HEK293T (cell line): ENCODE data around the gene CDC34.

ENCODE experiments used
- CTCF ChIA-PET: fragments of 350-600 bp; formaldehyde crosslinking; extraction: SDS; loops from one replicate; lab custom pipeline; 2021; ENCODE audit warnings: antibody characterized with exemption, inconsistent platforms; lab: Yijun Ruan, JAX
- POLR2A ChIA-PET: fragments of 350-600 bp; formaldehyde crosslinking; extraction: SDS; loops from one replicate; lab custom pipeline; 2020; ENCODE audit warnings: antibody characterized with exemption, inconsistent platforms; lab: Yijun Ruan, JAX
- DNase-seq: peaks from one replicate; pipeline ENCODE4 v3.0.0; 2012; ENCODE audit warnings: mixed read lengths; ENCODE audit errors: extremely low spot score
- ARNT ChIP-seq: fragments of 450-650 bp; IDR thresholded peaks from 2 replicates; pipeline ENCODE4 v1.6.1; 2017; ENCODE audit warnings: mild to moderate bottlenecking
- BHLHE40 ChIP-seq: fragments of 450-650 bp; IDR thresholded peaks from 2 replicates; pipeline ENCODE4 v1.6.1; 2016; ENCODE audit warnings: mild to moderate bottlenecking, moderate library complexity, borderline replicate concordance
- CTBP1 ChIP-seq: fragments of 450-650 bp; IDR thresholded peaks from 2 replicates; pipeline ENCODE4 v1.6.1; 2016; ENCODE audit warnings: borderline replicate concordance
- ELF4 ChIP-seq: fragments of 450-650 bp; IDR thresholded peaks from 2 replicates; pipeline ENCODE4 v1.6.1; 2017; ENCODE audit warnings: antibody characterized with exemption
- FOXA1 ChIP-seq: fragments of 450-650 bp; IDR thresholded peaks from 2 replicates; pipeline ENCODE4 v1.6.1; 2016; ENCODE audit warnings: mild to moderate bottlenecking
- FOXK2 ChIP-seq: fragments of 450-650 bp; IDR thresholded peaks from 2 replicates; pipeline ENCODE4 v1.6.1; 2016; ENCODE audit warnings: mild to moderate bottlenecking
- FOXM1 ChIP-seq: fragments of 450-650 bp; IDR thresholded peaks from 2 replicates; pipeline ENCODE4 v1.6.1; 2017; ENCODE audit warnings: mild to moderate bottlenecking, borderline replicate concordance
- HDGF ChIP-seq: fragments of 450-650 bp; IDR thresholded peaks from 2 replicates; pipeline ENCODE4 v1.6.1; 2017; ENCODE audit warnings: antibody characterized with exemption, borderline replicate concordance
- L3MBTL2 ChIP-seq: fragments of 450-650 bp; conservative IDR thresholded peaks from 2 replicates; pipeline ENCODE4 v1.6.1; 2016; ENCODE audit warnings: mild to moderate bottlenecking
- LEF1 ChIP-seq: fragments of 450-650 bp; IDR thresholded peaks from 2 replicates; pipeline ENCODE4 v1.6.1; 2017; ENCODE audit warnings: mild to moderate bottlenecking, borderline replicate concordance
- NFRKB ChIP-seq: fragments of 450-650 bp; IDR thresholded peaks from 2 replicates; pipeline ENCODE4 v1.6.1; 2016; ENCODE audit warnings: mild to moderate bottlenecking, moderate library complexity
- SP1 ChIP-seq: fragments of 450-650 bp; IDR thresholded peaks from 2 replicates; pipeline ENCODE4 v1.6.1; 2017
- SUZ12 ChIP-seq: fragments of 450-650 bp; IDR thresholded peaks from 2 replicates; pipeline ENCODE4 v1.6.1; 2016; ENCODE audit warnings: mild to moderate bottlenecking
- TARDBP ChIP-seq: fragments of 450-650 bp; IDR thresholded peaks from 2 replicates; pipeline ENCODE4 v1.6.1; 2016
- ZNF384 ChIP-seq: fragments of 450-650 bp; IDR thresholded peaks from 2 replicates; pipeline ENCODE4 v1.6.1; 2016
- TF ChIP-seq, protein P1 (sequence below): fragments of 450-650 bp; IDR thresholded peaks from 2 replicates; pipeline ENCODE4 v1.6.1; 2016

The CDC34 gene

DNA sequence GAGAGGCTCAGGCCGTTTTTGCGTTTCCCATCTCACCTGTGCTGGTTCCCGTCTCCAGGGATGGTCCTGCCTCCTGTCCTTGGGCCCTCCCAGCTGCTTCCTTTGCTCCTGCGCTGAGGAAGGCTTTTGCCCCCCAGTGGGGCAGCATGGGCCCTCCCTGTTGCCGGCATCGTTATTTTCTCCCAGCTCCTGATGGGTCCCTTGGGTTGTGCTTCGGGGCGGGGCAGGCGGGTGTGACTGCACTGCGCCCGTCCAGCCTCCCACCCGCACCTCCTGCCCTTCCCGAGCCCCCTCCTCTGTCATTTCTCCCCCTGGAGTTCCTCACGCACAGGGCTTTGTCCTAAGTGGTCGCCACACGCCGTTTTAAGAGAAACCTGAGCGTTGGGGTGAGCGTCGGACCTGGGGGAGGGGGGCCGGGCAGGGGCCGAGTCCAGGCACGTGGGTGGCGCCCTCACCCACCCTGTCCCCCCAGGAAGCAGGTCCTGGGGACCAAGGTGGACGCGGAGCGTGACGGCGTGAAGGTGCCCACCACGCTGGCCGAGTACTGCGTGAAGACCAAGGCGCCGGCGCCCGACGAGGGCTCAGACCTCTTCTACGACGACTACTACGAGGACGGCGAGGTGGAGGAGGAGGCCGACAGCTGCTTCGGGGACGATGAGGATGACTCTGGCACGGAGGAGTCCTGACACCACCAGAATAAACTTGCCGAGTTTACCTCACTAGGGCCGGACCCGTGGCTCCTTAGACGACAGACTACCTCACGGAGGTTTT, 9.5 kb downstream of the CDC34 start:
- TF ChIP-seq BHLHE40 (no peak), NFRKB (no peak), HDGF (no peak), TARDBP (no peak), ZNF384 (no peak), ELF4 (no peak), FOXA1 (no peak), CTBP1 (no peak), FOXM1 (no peak), L3MBTL2 (no peak), SP1 (no peak)

DNA sequence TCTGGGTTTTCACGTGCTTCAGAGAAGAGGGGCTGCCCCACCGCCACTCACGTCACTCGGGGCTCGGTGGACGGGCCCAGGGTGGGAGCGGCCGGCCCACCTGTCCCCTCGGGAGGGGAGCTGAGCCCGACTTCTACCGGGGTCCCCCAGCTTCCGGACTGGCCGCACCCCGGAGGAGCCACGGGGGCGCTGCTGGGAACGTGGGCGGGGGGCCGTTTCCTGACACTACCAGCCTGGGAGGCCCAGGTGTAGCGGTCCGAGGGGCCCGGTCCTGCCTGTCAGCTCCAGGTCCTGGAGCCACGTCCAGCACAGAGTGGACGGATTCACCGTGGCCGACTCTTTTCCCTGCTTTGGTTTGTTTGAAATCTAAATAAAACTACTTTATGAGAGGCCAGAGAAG, 10.1 kb downstream of the CDC34 start:
- ChIA-PET CTCF (interaction anchor here (1.3 kb wide), 1 partner anchor 9 kb away, joined by 5 read pairs; no protein-coding TSS in a partner anchor), POLR2A (interaction anchor here (1.2 to 1.3 kb wide), 2 partner anchors 9 to 11 kb away, joined by 3 to 5 read pairs; no protein-coding TSS in a partner anchor)
- DNase-seq: no peak
- no peak for TF ChIP-seq LEF1
- no peak for TF ChIP-seq TARDBP
- no peak for TF ChIP-seq BHLHE40
- TF ChIP-seq FOXK2: no peak
- no peak for TF ChIP-seq ELF4
- no peak for TF ChIP-seq NFRKB
- no peak for TF ChIP-seq SUZ12
- no peak for TF ChIP-seq FOXM1
- TF ChIP-seq FOXA1: no peak
- no peak for TF ChIP-seq ZNF384
- no peak for TF ChIP-seq SP1
- no peak for TF ChIP-seq CTBP1
- TF ChIP-seq HDGF: no peak
- TF ChIP-seq ARNT: no peak
- TF ChIP-seq, protein P1, sequence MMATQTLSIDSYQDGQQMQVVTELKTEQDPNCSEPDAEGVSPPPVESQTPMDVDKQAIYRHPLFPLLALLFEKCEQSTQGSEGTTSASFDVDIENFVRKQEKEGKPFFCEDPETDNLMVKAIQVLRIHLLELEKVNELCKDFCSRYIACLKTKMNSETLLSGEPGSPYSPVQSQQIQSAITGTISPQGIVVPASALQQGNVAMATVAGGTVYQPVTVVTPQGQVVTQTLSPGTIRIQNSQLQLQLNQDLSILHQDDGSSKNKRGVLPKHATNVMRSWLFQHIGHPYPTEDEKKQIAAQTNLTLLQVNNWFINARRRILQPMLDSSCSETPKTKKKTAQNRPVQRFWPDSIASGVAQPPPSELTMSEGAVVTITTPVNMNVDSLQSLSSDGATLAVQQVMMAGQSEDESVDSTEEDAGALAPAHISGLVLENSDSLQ: no peak
- no peak for TF ChIP-seq L3MBTL2

More for the DNA sequence above, 9.5 kb downstream of the CDC34 start:
- DNase-seq: no peak
- ChIA-PET POLR2A (interaction anchor here (1.2 kb wide), 1 partner anchor 10 kb away, joined by 3 read pairs; no protein-coding TSS in a partner anchor), CTCF (interaction anchor here (0.5 kb wide), 1 partner anchor 13 kb away, joined by 7 read pairs; no protein-coding TSS in a partner anchor)

DNA sequence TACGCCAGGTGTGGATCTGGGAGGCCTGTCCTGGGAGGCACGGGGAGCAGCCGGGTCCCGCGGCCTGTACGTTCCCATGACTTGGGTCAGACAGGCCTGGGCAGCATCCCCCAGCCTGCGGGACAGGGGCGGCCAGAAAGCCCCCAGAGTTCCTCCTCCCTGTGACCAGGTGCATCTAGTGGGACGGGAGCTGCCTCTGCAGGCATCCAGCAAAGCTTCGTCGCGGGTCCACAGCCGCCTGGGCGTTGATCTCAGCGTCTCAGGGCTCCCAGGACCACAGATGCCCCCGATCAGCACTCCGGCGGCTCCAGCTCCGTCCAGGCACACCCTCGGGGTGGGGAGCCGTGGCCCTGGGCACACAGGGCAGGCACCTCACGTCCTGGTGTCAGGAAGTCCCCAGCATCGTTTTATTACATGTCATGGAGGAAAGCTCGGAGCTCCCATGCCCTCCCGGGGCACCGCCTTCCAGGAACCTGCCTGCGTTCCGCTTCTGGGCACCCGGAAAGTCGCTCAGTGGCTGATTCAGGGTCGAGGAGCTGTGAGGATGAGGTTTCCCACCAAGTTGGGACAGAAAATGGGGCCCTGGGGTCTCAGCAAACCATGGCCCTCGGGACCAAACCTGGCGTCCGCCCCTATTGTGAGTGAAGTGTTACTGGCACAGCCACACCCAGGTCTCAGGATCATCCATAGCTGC, 10.8 kb downstream of the CDC34 start:
- CTCF ChIA-PET: interaction anchor here (1.3 kb wide), 1 partner anchor 10 kb away, joined by 5 read pairs; no protein-coding TSS in a partner anchor
- no peak for DNase-seq
- TF ChIP-seq ARNT: no peak
- TF ChIP-seq FOXK2: no peak
- TF ChIP-seq FOXA1: no peak
- TF ChIP-seq HDGF: no peak
- TF ChIP-seq, protein P1: no peak
- TF ChIP-seq CTBP1: no peak
- TF ChIP-seq LEF1: no peak
- TF ChIP-seq SUZ12: no peak
- TF ChIP-seq BHLHE40: no peak
- TF ChIP-seq ELF4: no peak
- no peak for TF ChIP-seq L3MBTL2
- no peak for TF ChIP-seq FOXM1
- TF ChIP-seq TARDBP: no peak
- no peak for TF ChIP-seq ZNF384
- TF ChIP-seq NFRKB: no peak
- no peak for TF ChIP-seq SP1
- POLR2A ChIA-PET: interaction anchor here (1.3 kb wide), 1 partner anchor 10 kb away, joined by 5 read pairs; no protein-coding TSS in a partner anchor

DNA sequence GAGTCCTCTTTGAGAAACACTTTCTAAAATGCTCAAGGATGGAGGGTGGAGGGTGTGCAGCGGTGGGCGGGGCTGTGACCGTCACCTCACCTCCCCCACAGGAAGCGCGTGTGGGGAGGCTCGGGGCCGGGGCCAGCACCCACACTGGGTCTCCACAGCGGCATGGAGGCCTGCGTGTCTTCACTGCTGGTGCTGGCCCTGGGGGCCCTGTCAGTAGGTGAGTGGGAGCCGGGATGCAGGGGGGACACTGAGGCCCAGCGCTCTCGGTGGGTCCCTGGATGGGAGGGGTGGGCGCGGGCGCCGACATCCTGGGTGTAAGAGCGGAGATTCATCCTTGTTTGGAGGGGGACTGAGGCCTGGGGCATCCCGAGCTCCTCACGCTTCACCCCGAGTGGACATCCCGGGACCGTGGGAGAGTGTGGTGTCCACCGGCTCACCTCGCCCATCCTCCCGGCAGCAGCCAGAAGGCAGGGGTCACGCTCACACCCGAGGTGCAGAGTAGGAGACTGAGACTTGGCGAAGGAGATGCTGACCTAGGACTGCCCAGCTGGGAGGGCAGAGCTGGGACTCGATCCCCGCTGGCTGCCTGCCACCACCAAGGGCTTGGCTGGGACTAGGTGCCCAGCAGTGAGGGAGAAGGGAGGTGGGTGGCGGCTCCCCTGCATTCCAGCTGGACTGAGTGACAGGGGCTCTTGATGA, 12.5 kb downstream of the CDC34 start, which contains the start of gene GZMM:
Gene GZMM (plus strand): TSS at position 144 of the 699 bp plus-strand sequence. CDS start 19 bp downstream, at position 163.
- ChIA-PET CTCF (no interaction called here), POLR2A (no interaction called here)
- TF ChIP-seq FOXA1 (no peak), FOXK2 (no peak), FOXM1 (no peak), CTBP1 (no peak), SUZ12 (no peak), ELF4 (no peak), BHLHE40 (no peak), L3MBTL2 (no peak), LEF1 (no peak)
- TF ChIP-seq, protein P1: no peak
- no peak for DNase-seq

DNA sequence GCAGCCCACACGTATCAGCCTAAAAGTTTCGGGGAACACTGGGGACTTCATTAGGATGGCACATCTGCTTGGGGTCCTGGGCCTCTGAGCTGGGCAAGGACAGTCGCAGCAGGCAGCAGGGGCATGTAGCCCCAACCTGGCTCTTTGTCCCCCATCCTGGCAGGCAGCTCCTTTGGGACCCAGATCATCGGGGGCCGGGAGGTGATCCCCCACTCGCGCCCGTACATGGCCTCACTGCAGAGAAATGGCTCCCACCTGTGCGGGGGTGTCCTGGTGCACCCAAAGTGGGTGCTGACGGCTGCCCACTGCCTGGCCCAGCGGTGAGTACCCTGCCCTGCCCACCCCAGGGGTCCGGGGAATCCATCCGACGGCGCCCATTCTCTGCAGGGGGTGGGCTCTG, 15.6 kb downstream of the CDC34 start:
- ChIA-PET POLR2A (no interaction called here), CTCF (no interaction called here)
- TF ChIP-seq FOXA1: no peak
- TF ChIP-seq, protein P1: no peak
- TF ChIP-seq L3MBTL2: no peak
- TF ChIP-seq CTBP1: no peak
- no peak for TF ChIP-seq SUZ12
- no peak for TF ChIP-seq FOXK2
- TF ChIP-seq ARNT: no peak
- TF ChIP-seq NFRKB: no peak
- TF ChIP-seq TARDBP: no peak
- no peak for TF ChIP-seq LEF1
- no peak for TF ChIP-seq HDGF
- TF ChIP-seq ELF4: no peak
- TF ChIP-seq FOXM1: no peak
- no peak for TF ChIP-seq SP1
- TF ChIP-seq ZNF384: no peak
- DNase-seq: no peak
